Caco-2 (cell line): ENCODE results near the gene FAM168A. TPM values are rescaled to one million over a fixed set of nuclear protein-coding genes. Genes with fewer than 3 reads are reported as not detected.
"Not testable (repeated sequence)": the region's sequence is repeated elsewhere in the genome, so short reads cannot be mapped to it uniquely, and the experiment has no call there.

Source experiments
- BruUV-seq: library from RNA; stranded (reverse); fragments of 400-500 nt; replicated peaks from 2 replicates; lab custom pipeline; 2021; lab: Mats Ljungman, UMichigan
- CTCF ChIA-PET: fragments of 300-600 bp; sonication (Branson Sonifier 250); formaldehyde crosslinking; loops from one replicate; lab custom pipeline; 2022; ENCODE audit warnings: antibody characterized with exemption; lab: Charles Lee
- POLR2A ChIA-PET: fragments of 300-600 bp; sonication (Branson Sonifier 250); formaldehyde crosslinking; loops from one replicate; lab custom pipeline; 2022; ENCODE audit warnings: antibody characterized with exemption; lab: Charles Lee
- DNase-seq, 2 experiments: peaks; one replicate each; pipeline versions ENCODE4 v3.0.0 to v3.0.0-alpha.2; 2020 to 2022
- H3K27me3 ChIP-seq: replicated peaks from 2 replicates; pipeline ENCODE4 v1.6.0; 2011; ENCODE audit warnings: low read length; ENCODE audit not compliant: control insufficient read depth, insufficient read depth
- H3K36me3 ChIP-seq: 2 replicates; pipeline ENCODE4 v1.5.1; 2011; ENCODE audit warnings: low read length; ENCODE audit not compliant: control insufficient read depth, insufficient read depth
- H3K4me1 ChIP-seq: fragments of 250-450 bp; sonication (Bioruptor Pico); 2 replicates; pipeline ENCODE4 v1.5.1; 2020; ENCODE audit warnings: mild to moderate bottlenecking
- H3K4me3 ChIP-seq: 2 replicates; pipeline ENCODE4 v1.5.1; 2011; ENCODE audit warnings: low read depth, mild to moderate bottlenecking, control low read depth, low read length
- H3K9me3 ChIP-seq: fragments of 250-450 bp; sonication (Bioruptor Pico); 2 replicates; pipeline ENCODE4 v1.5.1; 2020; ENCODE audit warnings: mild to moderate bottlenecking, moderate library complexity
- H3K27ac Mint-ChIP-seq: one replicate; pipeline ENCODE4 v1.8.0; 2022; ENCODE audit warnings: mixed read lengths; ENCODE audit not compliant: unreplicated experiment
- H3K27me3 Mint-ChIP-seq: one replicate; pipeline ENCODE4 v1.8.0; 2022; ENCODE audit warnings: mixed read lengths; ENCODE audit not compliant: insufficient read depth, unreplicated experiment
- H3K36me3 Mint-ChIP-seq: one replicate; pipeline ENCODE4 v1.8.0; 2022; ENCODE audit warnings: mild to moderate bottlenecking, mixed read lengths; ENCODE audit not compliant: insufficient read depth, unreplicated experiment
- H3K4me1 Mint-ChIP-seq: one replicate; pipeline ENCODE4 v1.8.0; 2022; ENCODE audit warnings: low read depth, mixed read lengths; ENCODE audit not compliant: unreplicated experiment
- H3K4me3 Mint-ChIP-seq: one replicate; pipeline ENCODE4 v1.8.0; 2022; ENCODE audit warnings: mild to moderate bottlenecking, moderate library complexity, mixed read lengths; ENCODE audit not compliant: unreplicated experiment
- H3K9me3 Mint-ChIP-seq: one replicate; pipeline ENCODE4 v1.8.0; 2022; ENCODE audit warnings: mixed read lengths; ENCODE audit not compliant: unreplicated experiment
- CTCF ChIP-seq, 2 experiments: fragments of 200-600 bp in 1 of 2; IDR thresholded peaks; 1 replicate in 1 of 2; 2 replicates in 1 of 2; pipeline versions ENCODE4 v1.5.1 to v1.8.0; 2011 to 2022; ENCODE audit warnings: antibody characterized with exemption in 1 of 2, control low read depth in 1 of 2, inconsistent platforms in 1 of 2, low read depth in 1 of 2, low read length in 1 of 2, mild to moderate bottlenecking in 1 of 2, moderate library complexity in 1 of 2; ENCODE audit not compliant: insufficient read depth in 1 of 2, severe bottlenecking in 1 of 2, unreplicated experiment in 1 of 2
- intact Hi-C: fragments of 100-400 bp; cut with micrococcal nuclease; formaldehyde crosslinking; loops from one replicate; pipeline ENCODE4 v1.10.0; 2022; ENCODE audit not compliant: unreplicated experiment
- total RNA-seq: library from RNA; stranded (reverse); gene quantifications from 2 replicates; pipeline ENCODE4 v1.2.3, GENCODE V29; 2022

FAM168A gene
- total RNA-seq, 1 experiment from 2014 or later, result 46.0 TPM

- H3K27ac Mint-ChIP-seq, result no peak overlapping the region
- peaks cover 4% of the 10 kb centered on the region; the same call in 1 of the 2 replicates for H3K4me1 ChIP-seq
- BruUV-seq, result no TSS peak
- H3K36me3 ChIP-seq, result no peaks in the 10 kb centered on the region
- TF ChIP-seq CTCF (IDR thresholded peaks at IDR 0.05; ENCODE audit: insufficient read depth in 1 of 2, low read depth in 1 of 2, low read length in 1 of 2, severe bottlenecking in 1 of 2, unreplicated experiment in 1 of 2), result no peak
- H3K9me3 Mint-ChIP-seq, result no peaks in the 10 kb centered on the region
- H3K4me3 ChIP-seq, result no peak overlapping the region
- POLR2A ChIA-PET, result no interaction called here
- no peaks in the 10 kb centered on the region for H3K27me3 ChIP-seq
- intact Hi-C loops, result loop anchor here (5.0 kb wide), 1 partner anchor 105 kb away; no protein-coding TSS in a partner anchor
- no peaks in the 10 kb centered on the region for H3K9me3 ChIP-seq
- DNase-seq, result no peak
- CTCF ChIA-PET, result interaction anchor here (0.5 kb wide), 1 partner anchor 66 kb away, joined by 3 read pairs; no protein-coding TSS in a partner anchor
- no peaks in the 10 kb centered on the region for H3K27me3 Mint-ChIP-seq
- no peak overlapping the region for H3K4me3 Mint-ChIP-seq
- H3K4me1 Mint-ChIP-seq, result no peaks in the 10 kb centered on the region
- H3K36me3 Mint-ChIP-seq, result peaks cover 7% of the 10 kb centered on the region
These were observed 15.3 kb downstream of the FAM168A start for GRCh38 chr11:73582653-73583052.

GRCh38 chr11:73580749-73581148 lies 17.2 kb downstream of the FAM168A start:
- H3K9me3 Mint-ChIP-seq, H3K36me3 Mint-ChIP-seq, POLR2A ChIA-PET, H3K36me3 ChIP-seq, H3K27me3 Mint-ChIP-seq, BruUV-seq, H3K27ac Mint-ChIP-seq, H3K4me1 ChIP-seq, H3K27me3 ChIP-seq, H3K9me3 ChIP-seq, H3K4me1 Mint-ChIP-seq, H3K4me3 Mint-ChIP-seq, DNase-seq, H3K4me3 ChIP-seq: not testable (repeated sequence)
- intact Hi-C loops, result loop anchor here (5.0 kb wide), 1 partner anchor 103 kb away; no protein-coding TSS in a partner anchor
- CTCF ChIA-PET, result interaction anchor here (1.9 kb wide), 1 partner anchor 45 kb away, joined by 4 read pairs; no protein-coding TSS in a partner anchor

- POLR2A ChIA-PET, result no interaction called here
- peaks cover 4% of the 10 kb centered on the region; the same call in 1 of the 2 replicates for H3K4me1 ChIP-seq
These were observed 18.1 kb downstream of the FAM168A start for GRCh38 chr11:73579641-73580434.

More at GRCh38 chr11:73579641-73580434, 18.1 kb downstream of the FAM168A start:
- no peaks in the 10 kb centered on the region for H3K27me3 Mint-ChIP-seq
- no peaks in the 10 kb centered on the region for H3K4me1 Mint-ChIP-seq
- Histone ChIP-seq H3K4me3 (no peak overlapping the region), H3K27me3 (no peaks in the 10 kb centered on the region), H3K36me3 (no peaks in the 10 kb centered on the region), H3K9me3 (no peaks in the 10 kb centered on the region)
- H3K27ac Mint-ChIP-seq, result peak overlapping the region; percentile 59
- CTCF ChIA-PET, result interaction anchor here (1.9 kb wide), 1 partner anchor 46 kb away, joined by 4 read pairs; no protein-coding TSS in a partner anchor
- DNase-seq, result no peak
- no TSS peak for BruUV-seq
- intact Hi-C loops, result loop anchor here (5.0 kb wide), 1 partner anchor 103 kb away; no protein-coding TSS in a partner anchor
- no peaks in the 10 kb centered on the region for H3K9me3 Mint-ChIP-seq
- no peak for TF ChIP-seq CTCF (IDR thresholded peaks at IDR 0.05; ENCODE audit: insufficient read depth in 1 of 2, low read depth in 1 of 2, low read length in 1 of 2, severe bottlenecking in 1 of 2, unreplicated experiment in 1 of 2)
- H3K4me3 Mint-ChIP-seq, result no peak overlapping the region
- peaks cover 7% of the 10 kb centered on the region for H3K36me3 Mint-ChIP-seq
